HUES48 (cell line): ENCODE data around the gene ADGRG3.

Source experiments
- H3K27ac ChIP-seq: one replicate; pipeline ENCODE4 v1.7.0; 2013; ENCODE audit warnings: low read depth, low read length, inconsistent platforms
- H3K27me3 ChIP-seq: 2 replicates; pipeline ENCODE4 v1.6.1; 2013; ENCODE audit warnings: mild to moderate bottlenecking, low read length; ENCODE audit not compliant: control insufficient read depth, insufficient read depth
- H3K36me3 ChIP-seq: 2 replicates; pipeline ENCODE4 v1.6.1; 2013; ENCODE audit warnings: low read length; ENCODE audit not compliant: control insufficient read depth, insufficient read depth
- H3K4me1 ChIP-seq: 2 replicates; pipeline ENCODE4 v1.6.1; 2013; ENCODE audit warnings: mild to moderate bottlenecking, low read length; ENCODE audit not compliant: control insufficient read depth, insufficient read depth
- H3K4me3 ChIP-seq: 2 replicates; pipeline ENCODE4 v1.5.1; 2013; ENCODE audit warnings: mild to moderate bottlenecking, low read depth, low read length
- H3K9ac ChIP-seq: 2 replicates; pipeline ENCODE4 v1.6.1; 2013; ENCODE audit warnings: mild to moderate bottlenecking, low read depth, low read length, moderate library complexity
- H3K9me3 ChIP-seq: 2 replicates; pipeline ENCODE4 v1.6.1; 2013; ENCODE audit warnings: low read length; ENCODE audit not compliant: control insufficient read depth, insufficient read depth

ADGRG3 gene

GRCh38 chr16:57694725-57695679 is 26.9 kb downstream of the ADGRG3 start, which contains the start of gene DRC7:
Gene DRC7 (plus strand): TSS chr16:57694806. CDS start chr16:57697950, 3,144 bp downstream.
- Histone ChIP-seq H3K4me1 (no peaks in the 10 kb centered on the region), H3K9me3 (no peaks in the 10 kb centered on the region), H3K27ac (no peak within 1 kb of the TSS), H3K36me3 (no peaks in the 10 kb centered on the region), H3K4me3 (peak within 1 kb of the TSS; percentile 28; the same call in 1 of the 2 replicates), H3K9ac (no peak within 1 kb of the TSS), H3K27me3 (no peaks in the 10 kb centered on the region)

GRCh38 chr16:57695680-57696069 is 27.6 kb downstream of the ADGRG3 start:
- Histone ChIP-seq H3K27ac (no peak overlapping the region), H3K36me3 (no peaks in the 10 kb centered on the region), H3K9ac (no peak overlapping the region), H3K4me1 (no peaks in the 10 kb centered on the region), H3K27me3 (no peaks in the 10 kb centered on the region), H3K4me3 (no peak overlapping the region), H3K9me3 (no peaks in the 10 kb centered on the region)

GRCh38 chr16:57696240-57696639 is 28.1 kb downstream of the ADGRG3 start:
- Histone ChIP-seq H3K4me1 (no peaks in the 10 kb centered on the region), H3K36me3 (no peaks in the 10 kb centered on the region), H3K9ac (no peak overlapping the region), H3K27me3 (no peaks in the 10 kb centered on the region), H3K27ac (no peak overlapping the region), H3K4me3 (no peak overlapping the region), H3K9me3 (no peaks in the 10 kb centered on the region)

DNA sequence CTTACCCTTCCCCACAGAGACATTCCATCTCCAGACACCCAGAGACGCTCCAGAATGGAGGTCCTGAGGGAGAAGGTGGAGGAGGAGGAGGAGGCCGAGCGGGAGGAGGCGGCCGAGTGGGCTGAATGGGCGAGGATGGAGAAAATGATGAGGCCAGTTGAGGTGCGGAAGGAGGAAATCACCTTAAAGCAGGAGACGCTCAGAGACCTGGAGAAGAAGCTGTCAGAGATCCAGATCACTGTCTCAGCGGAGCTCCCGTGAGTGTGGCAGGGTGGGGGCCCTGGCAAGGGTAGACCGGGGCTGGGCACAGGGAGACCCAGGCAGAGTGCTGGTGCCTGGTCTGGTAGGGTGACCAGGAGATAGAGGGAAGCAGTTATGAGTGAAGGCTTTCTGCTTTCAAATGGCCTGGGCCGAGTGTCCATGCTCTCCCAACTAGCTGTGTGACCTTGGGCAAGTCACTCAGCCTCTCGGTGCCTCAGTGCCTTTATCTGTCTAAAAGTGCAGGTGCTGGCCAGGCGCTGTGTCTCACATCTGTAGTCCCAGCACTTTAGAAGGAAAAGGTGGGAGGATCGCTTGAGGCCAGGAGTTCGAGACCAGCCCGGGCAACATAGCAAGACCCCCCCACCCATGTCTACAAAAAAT is 29.9 kb downstream of the ADGRG3 start:
- H3K27ac ChIP-seq: no peak overlapping the region
- H3K4me1 ChIP-seq: no peaks in the 10 kb centered on the region
- no peaks in the 10 kb centered on the region for H3K27me3 ChIP-seq
- H3K9ac ChIP-seq: no peak overlapping the region
- no peaks in the 10 kb centered on the region for H3K9me3 ChIP-seq
- H3K4me3 ChIP-seq: no peak overlapping the region
- H3K36me3 ChIP-seq: no peaks in the 10 kb centered on the region

- H3K9ac ChIP-seq: no peak overlapping the region
- H3K36me3 ChIP-seq: no peaks in the 10 kb centered on the region
- H3K4me3 ChIP-seq: no peak overlapping the region
- no peaks in the 10 kb centered on the region for H3K9me3 ChIP-seq
- H3K27ac ChIP-seq: no peak overlapping the region
- H3K4me1 ChIP-seq: no peaks in the 10 kb centered on the region
- no peaks in the 10 kb centered on the region for H3K27me3 ChIP-seq
Measured at GRCh38 chr16:57698812-57699405, 30.8 kb downstream of the ADGRG3 start.

- Histone ChIP-seq H3K27ac (no peak overlapping the region), H3K9me3 (no peaks in the 10 kb centered on the region), H3K4me3 (no peak overlapping the region), H3K4me1 (no peaks in the 10 kb centered on the region), H3K27me3 (no peaks in the 10 kb centered on the region), H3K36me3 (no peaks in the 10 kb centered on the region), H3K9ac (no peak overlapping the region)
Measured at GRCh38 chr16:57699481-57699880, 31.4 kb downstream of the ADGRG3 start.

DNA sequence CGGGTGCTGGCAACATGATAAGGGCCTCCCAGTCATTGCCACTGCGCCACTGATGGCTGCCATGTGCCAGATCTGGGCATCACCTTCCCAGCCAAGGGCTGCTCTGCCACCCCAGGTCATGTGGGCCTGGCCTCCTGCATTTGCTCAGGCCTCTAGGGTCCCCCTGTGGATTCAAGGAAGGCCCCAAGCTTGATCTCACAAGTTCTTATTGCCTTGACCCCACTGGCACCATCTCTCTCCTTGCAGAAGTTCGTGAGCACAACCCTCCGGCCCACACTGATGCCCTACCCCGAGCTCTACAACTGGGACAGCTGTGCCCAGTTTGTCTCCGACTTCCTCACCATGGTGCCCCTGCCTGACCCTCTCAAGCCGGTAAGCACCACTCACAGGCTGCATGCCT is 31.8 kb downstream of the ADGRG3 start:
- H3K9ac ChIP-seq: no peak overlapping the region
- H3K27ac ChIP-seq: no peak overlapping the region
- no peaks in the 10 kb centered on the region for H3K9me3 ChIP-seq
- H3K27me3 ChIP-seq: no peaks in the 10 kb centered on the region
- H3K4me3 ChIP-seq: no peak overlapping the region
- no peaks in the 10 kb centered on the region for H3K36me3 ChIP-seq
- no peaks in the 10 kb centered on the region for H3K4me1 ChIP-seq

GRCh38 chr16:57700781-57701551 is 32.9 kb downstream of the ADGRG3 start:
- Histone ChIP-seq H3K9me3 (no peaks in the 10 kb centered on the region), H3K27ac (no peak overlapping the region), H3K27me3 (no peaks in the 10 kb centered on the region), H3K36me3 (no peaks in the 10 kb centered on the region), H3K4me3 (no peak overlapping the region), H3K4me1 (no peaks in the 10 kb centered on the region), H3K9ac (no peak overlapping the region)

GRCh38 chr16:57701759-57702371 is 33.8 kb downstream of the ADGRG3 start:
- no peaks in the 10 kb centered on the region for H3K27me3 ChIP-seq
- no peak overlapping the region for H3K4me3 ChIP-seq
- H3K4me1 ChIP-seq: no peaks in the 10 kb centered on the region
- H3K27ac ChIP-seq: no peak overlapping the region
- no peaks in the 10 kb centered on the region for H3K9me3 ChIP-seq
- no peak overlapping the region for H3K9ac ChIP-seq
- no peaks in the 10 kb centered on the region for H3K36me3 ChIP-seq

- Histone ChIP-seq H3K9me3 (no peaks in the 10 kb centered on the region), H3K9ac (no peak overlapping the region), H3K36me3 (no peaks in the 10 kb centered on the region), H3K4me1 (no peaks in the 10 kb centered on the region), H3K27ac (no peak overlapping the region), H3K4me3 (no peak overlapping the region), H3K27me3 (no peaks in the 10 kb centered on the region)
Measured at GRCh38 chr16:57703416-57704010, 35.4 kb downstream of the ADGRG3 start.
